Endometrial microvascular endothelial cells (primary cell): ENCODE measurements around the gene TM6SF1. TPM values are rescaled to one million over a fixed set of nuclear protein-coding genes. Genes with fewer than 3 reads are reported as not detected.
"Not testable (repeated sequence)": the region's sequence is repeated elsewhere in the genome, so short reads cannot be mapped to it uniquely, and the experiment has no call there.

Experiments
- in situ Hi-C: cut with HindIII; loops from 2 replicates; pipeline ENCODE4 v1.10.0; 2017; ENCODE audit warnings: low sequenced_read_pairs, low pct_unique_long_range_greater_than_20kb; ENCODE audit errors: inconsistent ontology term
- total RNA-seq: library from RNA; depleted of rRNA; stranded (reverse); fragments of >200 nt; gene quantifications from one replicate; pipeline ENCODE4 v1.2.3, GENCODE V29; 2015; ENCODE audit errors: inconsistent ontology term

Gene TM6SF1
- total RNA-seq, 1 donor from 2014 or later: 54.2 TPM

- in situ Hi-C loops: loop anchor here (10.0 kb wide), 1 partner anchor 98 kb away; the partner anchor contains the start of gene C15orf40
Measured at GRCh38 chr15:83112956-83113299, 5.5 kb downstream of the TM6SF1 start.

DNA sequence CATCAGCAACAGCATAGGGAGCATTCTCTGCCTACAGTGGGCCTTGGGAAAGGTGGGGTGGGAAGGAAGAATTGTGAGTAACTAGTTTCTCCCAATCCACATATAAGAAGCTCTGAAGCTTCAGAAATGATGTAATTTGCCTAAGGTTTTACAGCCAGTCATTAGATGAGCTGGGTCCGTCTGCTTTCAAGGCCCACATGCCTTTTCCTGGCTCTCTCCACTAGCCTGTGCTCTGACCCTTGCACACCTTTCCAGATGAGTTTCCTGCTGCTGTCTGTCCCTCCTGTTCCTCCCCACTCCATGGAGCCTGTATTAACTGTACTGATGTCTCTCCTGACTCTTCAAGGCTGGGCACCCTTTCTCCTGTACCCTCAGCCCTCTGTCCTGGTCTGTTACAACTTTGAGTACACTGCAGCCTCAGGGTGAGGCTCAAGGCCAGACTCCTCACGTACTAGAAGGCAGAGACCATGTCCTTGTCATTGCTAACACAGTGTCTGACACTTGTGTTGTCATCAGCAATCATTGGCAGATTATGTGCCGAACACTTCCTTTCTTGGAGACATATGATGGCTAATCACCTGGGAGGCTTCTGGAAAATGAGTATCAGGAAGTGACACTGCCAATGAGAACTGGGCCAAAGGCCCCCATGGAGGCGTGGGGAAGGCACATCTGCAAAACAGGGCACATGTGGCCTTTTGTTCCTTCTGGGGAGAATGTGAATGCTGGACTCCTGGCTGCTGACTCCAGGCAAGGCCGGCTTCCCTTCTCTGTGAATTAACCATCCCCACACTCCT lies 6.6 kb downstream of the TM6SF1 start:
- in situ Hi-C loops: loop anchor here (10.0 kb wide), 1 partner anchor 99 kb away; the partner anchor contains the start of gene C15orf40

DNA sequence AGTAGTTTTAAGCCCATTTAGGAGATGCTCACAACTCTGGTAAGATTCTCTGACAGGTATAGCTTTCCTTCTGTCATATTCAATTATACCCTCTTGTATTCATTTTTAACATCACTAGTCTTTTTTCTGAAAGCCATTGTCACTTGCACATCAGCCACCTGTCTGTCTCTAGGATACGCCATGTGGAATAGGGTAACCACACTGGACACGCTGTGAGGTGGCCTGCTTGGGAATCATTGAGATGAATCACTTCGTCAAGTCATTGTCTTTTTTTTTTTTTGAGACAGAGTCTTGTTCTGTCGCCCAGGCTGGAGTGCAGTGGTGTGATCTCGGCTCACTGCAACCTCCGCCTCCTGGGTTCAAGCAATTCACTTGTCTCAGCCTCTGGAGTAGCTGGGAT lies 7.4 kb downstream of the TM6SF1 start:
- in situ Hi-C loops: loop anchor here (10.0 kb wide), 1 partner anchor 100 kb away; the partner anchor contains the start of gene C15orf40

DNA sequence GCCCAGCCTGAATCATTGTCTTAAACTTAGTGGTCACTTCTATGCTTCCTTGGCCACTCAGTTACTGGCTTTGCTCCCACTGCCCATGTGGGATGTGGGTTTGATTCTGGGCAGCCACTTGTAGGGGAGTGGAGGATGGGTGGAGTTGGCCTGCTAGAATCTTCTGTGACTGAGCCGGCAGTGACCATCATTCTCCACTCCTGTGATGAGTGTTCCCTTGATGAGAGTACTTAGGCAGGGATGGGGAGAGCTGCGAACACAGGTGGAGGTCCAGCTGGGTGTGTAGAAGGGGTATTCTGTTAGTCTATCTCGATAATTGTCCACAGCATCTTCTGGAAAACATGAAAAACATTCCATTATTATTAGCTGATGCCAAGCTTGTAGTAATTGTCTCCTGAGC lies 8.0 kb downstream of the TM6SF1 start:
- in situ Hi-C loops: loop anchor here (10.0 kb wide), 1 partner anchor 101 kb away; the partner anchor contains the start of gene C15orf40

DNA sequence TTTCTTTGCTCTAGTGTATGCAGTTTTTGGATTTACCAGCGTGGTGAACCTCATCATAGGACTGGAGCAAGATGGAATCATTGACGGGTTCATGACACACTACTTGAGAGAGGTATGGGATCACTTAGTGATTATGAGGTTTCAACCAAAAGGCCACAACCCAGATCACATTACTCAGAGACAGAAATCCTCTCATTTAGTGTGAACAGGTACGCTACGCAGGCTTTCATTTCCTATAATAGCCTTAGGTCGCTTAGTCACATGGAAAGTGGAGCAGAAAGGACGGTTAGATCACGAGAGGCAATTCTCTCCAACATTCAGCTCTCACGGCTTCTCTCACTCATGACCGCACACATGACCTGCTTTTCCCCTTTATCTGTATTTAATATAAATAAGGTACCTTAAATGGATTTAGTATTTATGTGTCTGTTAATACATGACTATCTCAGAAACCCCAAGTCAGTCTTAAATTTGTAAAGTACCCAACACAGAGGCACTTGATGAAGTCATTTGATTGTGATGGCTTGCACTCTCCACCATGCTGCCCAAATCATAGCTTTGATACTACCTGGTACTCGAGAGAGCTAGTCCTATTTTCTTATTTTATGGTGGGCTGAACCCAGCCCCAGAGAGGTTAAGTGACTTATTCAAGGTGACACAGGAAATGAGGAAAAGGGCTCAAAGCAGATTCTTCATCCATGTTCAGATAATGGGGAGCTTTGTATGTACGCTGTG lies 8.6 kb downstream of the TM6SF1 start:
- in situ Hi-C loops: loop anchor here (10.0 kb wide), 1 partner anchor 101 kb away; the partner anchor contains the start of gene C15orf40

DNA sequence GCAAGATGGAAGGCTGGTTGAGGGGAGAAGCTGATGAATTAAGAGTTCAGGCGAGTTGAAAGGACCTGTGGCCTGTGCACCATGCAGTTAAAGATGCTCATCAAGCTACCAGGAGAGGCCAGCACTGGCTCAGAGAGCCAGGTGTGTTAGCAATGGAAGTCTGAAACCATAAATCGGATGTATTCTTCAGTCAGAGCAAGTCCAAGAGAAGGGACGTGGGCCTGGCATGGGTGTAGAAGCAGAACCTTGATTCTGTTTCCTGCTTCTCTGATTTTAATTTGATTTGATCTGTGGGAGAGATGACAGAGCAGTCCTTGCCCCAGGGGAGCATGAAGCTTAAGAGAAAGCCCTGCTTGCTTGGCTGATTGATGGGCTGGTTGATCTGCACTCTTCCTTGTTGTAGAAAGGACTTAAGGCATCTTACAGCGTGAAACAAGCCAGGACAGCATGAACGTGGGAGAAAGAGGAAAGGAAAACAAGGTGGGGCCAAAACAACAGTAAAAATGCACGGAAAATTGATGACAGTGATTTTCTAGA lies 10.9 kb downstream of the TM6SF1 start:
- in situ Hi-C loops: loop anchor here (10.0 kb wide), 1 partner anchor 104 kb away; the partner anchor contains the start of gene C15orf40

DNA sequence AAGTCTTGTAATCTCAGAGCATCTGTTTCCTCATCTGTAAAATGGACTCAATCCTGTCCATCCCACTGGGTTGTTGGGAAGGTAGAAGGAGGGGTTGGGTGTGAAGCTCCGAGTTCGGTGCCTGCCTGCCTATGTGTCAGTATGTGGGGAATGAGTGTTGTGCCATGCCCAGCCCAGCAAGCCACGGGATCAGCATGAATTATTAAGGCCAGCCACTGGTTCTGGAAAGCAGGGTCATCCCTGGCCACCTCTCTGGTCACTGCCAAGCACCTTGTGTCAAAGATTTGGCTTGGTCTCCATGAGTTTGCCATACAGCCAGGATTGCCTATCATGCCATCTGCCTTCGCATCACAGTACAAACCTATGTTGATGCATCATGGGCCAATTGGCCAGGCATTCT lies 11.5 kb downstream of the TM6SF1 start:
- in situ Hi-C loops: loop anchor here (10.0 kb wide), 1 partner anchor 104 kb away; the partner anchor contains the start of gene C15orf40

- in situ Hi-C loops: loop anchor here (10.0 kb wide), 1 partner anchor 105 kb away; the partner anchor contains the start of gene C15orf40
Measured at GRCh38 chr15:83119968-83120581, 12.6 kb downstream of the TM6SF1 start.

DNA sequence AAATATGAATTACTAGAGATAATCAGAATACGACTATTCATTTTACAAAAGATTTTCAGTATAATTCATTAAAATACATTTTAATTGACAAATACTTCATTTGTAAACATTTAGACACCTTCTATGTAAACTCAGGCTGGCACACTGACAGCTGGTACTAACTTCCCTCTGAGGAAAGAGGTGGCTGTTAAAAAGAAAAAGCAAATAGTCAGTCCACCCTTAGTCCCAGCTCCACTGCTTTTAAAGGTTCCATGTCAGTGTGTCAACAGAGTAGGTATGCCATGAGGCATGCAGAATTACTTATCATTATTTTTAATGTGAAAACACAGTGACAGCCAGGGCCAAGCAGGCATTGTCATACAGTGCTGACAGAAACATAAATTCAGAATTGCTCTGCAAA lies 16.1 kb downstream of the TM6SF1 start:
- in situ Hi-C loops: no loop called here

- in situ Hi-C loops: no loop called here
Measured at GRCh38 chr15:83127547-83128150, 20.2 kb downstream of the TM6SF1 start.

DNA sequence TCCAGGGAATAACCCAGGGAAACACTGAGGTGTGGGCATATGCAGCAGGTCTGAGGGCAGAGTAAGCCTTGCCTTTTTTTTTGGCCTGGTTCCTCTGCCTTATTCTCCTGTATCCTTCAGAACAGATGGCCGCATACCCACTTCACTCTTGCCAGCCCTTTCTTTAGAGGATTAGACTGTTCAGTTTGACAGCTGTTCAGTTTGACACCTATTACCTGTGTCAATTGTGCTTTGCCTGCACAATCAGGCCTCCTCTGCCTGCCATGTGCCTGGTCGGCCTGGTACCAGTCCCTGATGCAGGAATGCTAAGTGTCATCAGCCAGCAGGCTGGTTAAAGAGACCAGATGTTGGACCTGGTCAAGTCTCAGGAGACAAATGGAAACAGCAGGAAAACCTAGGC lies 22.3 kb downstream of the TM6SF1 start:
- in situ Hi-C loops: no loop called here

- in situ Hi-C loops: no loop called here
Measured at GRCh38 chr15:83132861-83133523, 25.5 kb downstream of the TM6SF1 start.

DNA sequence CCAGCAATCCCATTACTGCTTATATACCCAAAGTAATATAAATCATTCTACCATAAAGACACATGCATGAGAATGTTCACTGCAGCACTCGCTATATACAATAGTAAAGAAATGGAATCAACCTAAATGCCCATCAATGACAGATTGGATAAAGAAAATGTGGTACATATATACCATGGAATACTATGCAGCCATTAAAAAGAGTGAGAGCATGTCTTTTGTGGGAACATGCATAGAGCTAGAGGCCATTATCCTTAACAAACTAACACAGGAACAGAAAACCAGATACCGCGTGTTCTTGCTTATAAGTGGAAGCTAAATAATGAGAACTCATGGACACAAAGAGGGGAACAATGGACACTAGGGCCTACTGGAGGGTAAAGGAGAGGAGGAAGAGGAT lies 34.7 kb downstream of the TM6SF1 start:
- in situ Hi-C loops: not testable (repeated sequence)

DNA sequence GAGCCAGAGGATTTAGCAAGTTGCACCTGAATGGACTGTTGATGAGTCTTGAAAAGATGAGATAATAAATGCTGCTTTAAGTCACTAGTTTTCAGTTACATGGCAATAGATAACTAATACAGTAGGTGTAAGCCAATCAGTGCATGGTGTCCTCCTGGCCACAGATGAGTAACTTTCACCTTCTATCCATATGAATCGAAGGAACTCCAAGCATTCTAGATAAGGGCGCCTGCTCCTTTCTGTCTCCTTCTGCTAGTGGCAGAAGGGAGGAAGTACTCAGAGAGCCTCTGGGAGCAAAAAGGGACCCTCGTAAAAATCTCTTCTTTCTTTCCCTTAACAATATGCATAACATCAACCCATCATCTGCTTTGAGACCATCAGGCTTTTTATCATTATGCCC lies 37.3 kb downstream of the TM6SF1 start:
- in situ Hi-C loops: no loop called here

DNA sequence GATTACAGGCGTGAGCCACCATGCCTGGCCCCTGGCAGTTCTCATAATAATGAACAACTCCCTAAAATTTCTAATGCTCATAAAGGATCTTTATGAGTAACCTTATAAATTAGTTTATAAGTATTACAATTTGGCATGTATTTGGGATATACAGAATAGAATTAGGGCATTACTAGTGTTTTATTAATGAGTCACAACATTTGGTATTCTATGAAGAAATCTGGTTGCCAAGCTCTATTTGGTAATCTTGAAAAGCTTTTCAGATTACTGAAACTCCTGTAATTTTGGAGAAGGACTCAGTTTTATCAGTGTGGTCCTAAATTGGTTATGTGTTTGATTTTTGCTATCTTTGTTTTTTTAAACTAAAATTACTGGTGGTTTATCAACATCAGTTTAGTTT lies 45.8 kb downstream of the TM6SF1 start:
- in situ Hi-C loops: no loop called here

DNA sequence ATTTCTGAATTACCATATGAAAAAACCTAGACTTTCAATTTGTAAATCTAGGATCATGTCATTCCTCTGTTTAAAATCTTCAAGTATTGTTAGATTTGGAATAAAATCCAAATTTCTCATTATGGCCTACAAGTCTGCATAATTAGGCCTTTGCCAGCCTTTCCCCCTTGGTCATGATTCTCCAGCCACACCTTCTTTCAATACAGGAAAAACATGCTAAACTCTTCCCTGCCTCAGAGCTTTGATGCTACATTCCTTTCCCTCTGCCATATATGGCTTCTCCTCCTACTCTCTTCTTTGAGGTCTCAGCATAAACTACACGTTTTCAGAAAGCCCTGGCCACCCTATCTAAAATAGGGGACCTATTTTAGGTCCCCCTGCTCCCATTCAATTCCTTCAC lies 48.5 kb downstream of the TM6SF1 start:
- in situ Hi-C loops: no loop called here

DNA sequence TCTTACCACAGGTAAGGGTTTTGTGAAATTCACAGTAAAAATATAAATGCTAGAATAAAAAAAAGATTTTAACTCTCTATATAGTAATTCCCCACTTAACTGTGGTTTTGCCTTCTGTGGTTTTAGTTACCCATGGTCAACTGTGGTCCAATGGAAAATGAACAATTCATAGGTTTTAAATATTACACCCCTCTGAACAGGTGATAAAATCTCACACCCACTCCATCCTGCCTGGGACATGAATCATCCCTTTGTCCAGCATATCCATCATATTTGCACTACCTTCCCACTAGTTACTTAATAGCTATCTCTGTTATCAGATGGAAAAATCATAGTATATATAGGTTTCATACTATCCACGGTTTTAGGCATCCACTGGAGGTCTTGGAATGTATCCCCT lies 50.9 kb downstream of the TM6SF1 start:
- in situ Hi-C loops: no loop called here

DNA sequence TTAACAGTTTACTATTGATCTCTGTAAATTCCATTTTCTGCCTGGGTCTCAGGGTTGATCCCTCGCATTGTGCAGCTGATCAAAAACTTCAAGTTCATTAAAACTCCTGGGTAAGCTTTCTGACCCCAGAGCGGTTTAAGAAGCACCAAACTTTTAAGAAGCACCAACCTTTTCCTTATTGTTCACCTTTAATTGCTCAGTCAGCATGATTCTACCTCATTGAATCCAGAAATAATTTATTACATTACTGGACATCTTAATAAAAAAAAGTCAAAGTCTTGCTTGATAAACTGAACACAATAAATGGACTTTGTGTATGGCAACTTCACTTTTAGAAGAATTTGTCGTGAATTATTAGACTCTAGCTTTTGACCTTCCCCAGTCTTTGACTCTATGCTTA lies 53.3 kb downstream of the TM6SF1 start:
- in situ Hi-C loops: no loop called here
